ENCODE data around the gene TSPEAR.

Gene TSPEAR

DNA sequence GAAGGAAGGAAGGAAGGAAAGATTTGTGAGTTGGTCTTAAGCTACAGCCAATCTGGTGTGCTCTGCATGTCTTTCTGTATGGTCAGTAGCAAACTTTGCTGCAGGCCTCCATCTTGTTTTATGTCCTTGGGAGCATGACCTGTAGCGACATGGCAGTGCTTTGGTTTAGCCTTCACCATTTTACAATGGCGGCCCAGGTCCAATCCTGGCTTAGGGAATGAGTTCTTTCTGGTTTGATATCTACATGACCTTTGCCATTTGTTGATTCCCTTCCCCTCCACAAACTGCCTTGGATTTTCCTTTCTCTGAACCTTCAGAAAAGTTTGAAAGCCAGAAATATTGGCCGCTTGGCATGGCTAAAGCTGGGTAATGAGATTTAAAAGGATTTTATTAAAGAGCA, 30.5 kb upstream of the TSPEAR start:
- in situ Hi-C loops (cut with MboI; ENCODE audit: low sequenced_read_pairs) = no loop called here

DNA sequence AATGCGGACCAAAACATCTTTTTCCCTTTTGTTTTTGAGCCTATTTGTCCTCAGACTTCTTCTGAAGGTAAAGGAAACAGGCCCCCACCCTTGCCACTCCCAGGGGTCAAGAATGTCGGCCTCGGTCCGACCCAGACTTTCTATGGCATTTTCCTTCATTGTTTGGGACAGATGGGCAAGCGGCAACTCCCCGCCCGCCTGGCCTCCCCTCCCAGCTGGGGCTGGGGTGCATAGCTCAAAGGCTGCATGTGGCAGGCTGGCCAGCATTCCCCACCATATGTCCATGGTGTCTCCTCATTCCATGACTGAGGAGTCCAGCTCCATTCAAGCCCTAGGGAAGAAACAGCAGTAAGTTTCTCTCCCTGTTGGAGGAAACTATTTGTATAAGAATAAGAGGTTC, 29.4 kb upstream of the TSPEAR start:
- in situ Hi-C loops (cut with MboI; ENCODE audit: low sequenced_read_pairs) = no loop called here

DNA sequence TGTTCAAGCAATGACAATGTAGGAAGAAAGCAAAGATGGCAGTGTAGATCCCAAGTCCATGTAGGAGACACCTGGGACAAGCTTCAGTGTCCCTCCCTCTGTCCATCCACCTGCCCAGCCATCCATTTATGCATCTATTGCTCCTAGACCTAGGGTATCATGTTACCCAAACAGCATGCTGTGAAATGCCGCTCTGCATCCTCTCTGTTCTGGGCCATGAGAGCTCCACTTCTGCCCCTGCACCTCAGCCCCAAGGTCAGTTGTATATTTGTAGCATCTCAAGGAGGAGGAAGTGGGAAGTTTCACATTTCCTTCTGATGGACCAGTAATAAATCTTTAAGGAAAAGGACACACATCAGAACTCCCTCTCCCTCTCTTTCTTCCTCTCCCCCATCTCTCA, 27.9 kb upstream of the TSPEAR start:
- in situ Hi-C loops (cut with MboI; ENCODE audit: low sequenced_read_pairs) = no loop called here

DNA sequence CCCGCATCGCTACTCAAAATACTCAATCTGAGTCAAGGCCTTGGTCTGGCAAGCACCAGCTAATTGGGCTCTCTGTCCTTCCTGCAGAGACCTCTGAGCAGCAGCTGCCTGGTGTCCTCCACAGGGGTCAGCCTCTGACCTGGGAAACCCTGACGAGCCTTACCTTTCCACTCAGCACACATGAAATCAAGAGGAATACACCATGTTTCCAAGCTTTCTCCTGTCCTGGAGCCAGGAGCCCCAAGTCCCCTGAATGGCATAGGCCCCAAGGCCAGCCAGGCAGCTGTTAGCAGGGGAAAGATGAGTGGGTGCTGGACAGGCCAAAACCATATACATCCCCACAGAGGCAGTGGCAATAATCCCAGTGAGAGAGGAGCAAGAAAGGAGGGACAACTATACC, 27.2 kb upstream of the TSPEAR start:
- in situ Hi-C loops (cut with MboI; ENCODE audit: low sequenced_read_pairs) = no loop called here

DNA sequence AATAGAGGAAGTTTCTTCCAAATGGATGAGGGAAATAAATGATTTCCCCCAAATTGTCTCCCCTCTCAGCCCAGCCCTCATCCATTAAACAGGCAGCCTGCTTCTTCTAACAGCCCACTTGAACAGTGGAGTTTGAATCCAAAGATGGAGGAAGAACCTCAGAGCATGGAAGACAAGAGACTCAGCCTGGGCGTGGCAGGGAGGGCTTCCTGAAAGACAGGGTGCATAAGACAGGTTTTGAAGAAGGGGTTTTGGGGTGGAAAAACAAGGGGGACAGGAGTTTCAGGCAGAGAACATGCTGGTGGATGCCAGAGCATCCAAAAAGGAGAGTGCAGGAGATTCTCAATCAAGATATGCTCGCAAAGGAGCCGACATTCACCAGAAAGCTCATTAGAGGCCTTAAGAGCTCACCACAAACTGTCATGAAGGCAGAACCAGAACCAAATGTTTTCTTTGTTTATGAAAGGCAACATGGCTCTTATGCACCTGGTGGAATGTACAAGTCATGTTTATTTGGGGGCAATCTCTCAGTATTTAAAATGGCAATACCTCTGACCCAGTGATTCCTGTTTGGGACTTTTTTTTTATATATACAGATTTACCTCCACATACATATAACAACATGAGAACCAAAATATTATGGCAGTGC, 26.5 kb upstream of the TSPEAR start:
- in situ Hi-C loops (cut with MboI; ENCODE audit: low sequenced_read_pairs) = no loop called here

DNA sequence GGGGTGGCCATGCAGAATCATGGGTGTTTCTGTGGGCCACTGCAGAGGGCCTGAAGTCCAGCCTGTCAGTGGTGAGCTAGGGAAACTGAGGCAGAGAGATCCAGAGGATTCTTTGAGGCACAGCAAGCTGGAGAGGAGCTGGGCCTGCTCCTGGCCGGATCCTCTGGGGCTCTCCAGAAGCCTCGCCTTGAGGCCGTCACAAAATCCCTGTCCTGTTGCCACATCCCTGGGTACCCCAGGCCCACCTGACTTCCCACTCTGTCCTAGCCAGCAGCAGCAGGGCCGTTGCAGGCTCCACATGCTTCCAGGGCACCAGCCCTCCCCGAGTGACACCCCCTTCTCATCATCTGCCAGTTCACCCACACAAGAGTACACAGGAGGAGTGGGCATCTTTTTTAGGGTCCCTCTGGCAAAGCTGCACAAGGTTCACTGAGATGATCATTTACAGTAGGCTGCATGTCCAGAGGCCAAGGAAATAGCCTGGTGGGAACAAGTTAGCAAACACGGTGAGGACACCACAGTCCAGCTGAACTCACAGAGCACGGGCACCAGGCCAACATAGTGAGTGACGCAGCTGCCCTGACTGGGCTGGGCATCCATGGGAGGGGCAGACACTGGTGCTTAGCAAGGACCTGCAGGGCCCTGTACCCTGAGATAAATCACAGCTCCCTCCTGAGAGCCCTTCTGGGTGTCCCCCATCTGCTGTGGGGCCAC, 25.1 kb upstream of the TSPEAR start:
- in situ Hi-C loops (cut with MboI; ENCODE audit: low sequenced_read_pairs) = no loop called here

DNA sequence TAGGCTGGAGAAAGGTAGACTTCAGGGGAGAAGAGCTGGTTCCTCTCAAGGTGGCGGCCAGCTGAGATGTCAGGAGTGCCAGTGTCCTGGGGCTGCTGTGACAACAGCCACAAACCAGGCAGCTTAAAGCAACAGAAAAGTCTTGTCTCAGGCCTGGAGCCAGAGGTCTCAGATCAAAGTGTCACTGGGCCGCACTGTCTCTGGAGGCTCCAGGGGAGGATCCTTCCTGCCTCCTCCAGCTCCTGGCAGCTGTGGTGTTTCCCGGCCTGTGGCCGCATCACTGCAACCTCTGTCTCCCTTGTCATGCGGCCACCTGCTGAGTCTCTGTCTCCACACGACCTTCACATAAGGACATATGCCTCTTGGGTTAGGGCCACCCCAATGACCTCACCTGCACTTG, 24.4 kb upstream of the TSPEAR start:
- in situ Hi-C loops (cut with MboI; ENCODE audit: low sequenced_read_pairs) = no loop called here

DNA sequence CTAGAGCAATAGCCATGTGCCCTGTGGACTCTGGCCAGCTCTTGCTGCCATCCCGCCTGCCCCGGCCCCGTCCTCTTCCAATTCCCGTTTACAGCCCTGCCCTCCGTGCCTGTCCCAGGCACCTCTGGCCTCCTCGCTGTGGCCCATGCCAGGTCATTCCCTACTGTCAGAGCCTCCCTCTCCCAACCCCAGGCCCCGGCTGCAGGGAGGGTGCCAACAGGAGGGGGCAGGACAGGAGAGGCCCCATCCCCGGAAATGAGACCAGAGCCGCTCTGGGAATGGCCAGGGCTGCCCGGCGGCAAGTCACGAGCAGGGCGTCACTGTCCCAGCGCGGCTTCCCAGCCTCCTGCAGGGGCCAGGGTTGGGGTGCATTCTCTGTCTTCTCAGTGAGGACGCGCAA, 23.5 kb upstream of the TSPEAR start:
- in situ Hi-C loops (cut with MboI; ENCODE audit: low sequenced_read_pairs) = no loop called here

DNA sequence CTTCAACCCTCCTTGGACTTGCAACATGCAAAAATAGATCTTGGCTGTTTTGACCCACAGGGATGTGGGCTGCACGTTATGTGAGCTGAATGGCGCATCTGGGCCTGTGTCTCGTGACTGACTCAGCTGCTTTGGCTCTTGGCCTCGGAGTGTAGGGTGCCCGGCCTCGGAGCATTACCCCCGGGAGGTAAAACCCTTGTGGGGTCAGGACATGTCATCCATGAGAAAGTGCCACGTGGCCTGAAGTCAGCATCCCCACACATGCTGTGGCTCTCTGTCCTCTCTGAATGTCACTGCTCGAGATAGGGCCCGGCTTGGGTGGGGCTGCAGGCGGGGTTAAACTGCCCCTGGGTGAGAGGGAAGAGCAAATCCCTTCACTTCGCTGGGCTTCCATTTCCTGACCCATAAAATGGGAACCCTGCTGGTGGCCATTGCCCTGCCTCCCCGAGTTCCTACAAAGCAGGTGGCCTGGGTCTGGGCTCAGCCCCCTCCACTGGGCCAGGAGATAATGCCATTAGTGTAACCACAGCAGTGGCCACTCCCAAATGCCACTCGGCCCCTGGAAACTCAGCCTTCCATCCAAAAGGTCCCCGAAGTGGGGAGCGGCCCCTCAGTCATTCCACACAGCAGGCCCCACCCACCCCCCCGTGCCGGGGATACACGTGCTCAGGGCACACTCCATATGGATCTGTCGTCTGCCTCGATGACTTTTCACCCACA, 22.8 kb upstream of the TSPEAR start:
- in situ Hi-C loops (cut with MboI; ENCODE audit: low sequenced_read_pairs) = no loop called here

DNA sequence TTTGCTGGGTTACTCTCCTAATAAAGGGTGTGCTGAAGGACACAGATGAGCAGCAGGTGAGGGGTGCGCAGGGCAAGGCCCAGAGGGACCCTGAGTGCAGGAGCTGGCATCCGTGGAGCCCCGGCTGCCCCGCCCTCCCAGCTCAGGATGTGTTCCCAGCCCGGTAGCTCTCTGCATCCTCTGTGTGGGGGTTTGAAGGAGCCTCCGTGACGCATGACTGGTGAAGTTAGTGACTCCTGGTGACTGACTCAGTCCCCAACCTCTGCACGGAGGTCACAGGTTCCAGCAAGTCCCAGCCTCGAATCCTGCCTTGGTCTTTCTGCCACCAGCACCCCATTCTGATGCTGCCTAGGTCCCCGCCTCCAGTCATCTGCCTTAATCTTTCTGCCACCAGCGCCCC, 21.6 kb upstream of the TSPEAR start:
- in situ Hi-C loops (cut with MboI; ENCODE audit: low sequenced_read_pairs) = no loop called here

DNA sequence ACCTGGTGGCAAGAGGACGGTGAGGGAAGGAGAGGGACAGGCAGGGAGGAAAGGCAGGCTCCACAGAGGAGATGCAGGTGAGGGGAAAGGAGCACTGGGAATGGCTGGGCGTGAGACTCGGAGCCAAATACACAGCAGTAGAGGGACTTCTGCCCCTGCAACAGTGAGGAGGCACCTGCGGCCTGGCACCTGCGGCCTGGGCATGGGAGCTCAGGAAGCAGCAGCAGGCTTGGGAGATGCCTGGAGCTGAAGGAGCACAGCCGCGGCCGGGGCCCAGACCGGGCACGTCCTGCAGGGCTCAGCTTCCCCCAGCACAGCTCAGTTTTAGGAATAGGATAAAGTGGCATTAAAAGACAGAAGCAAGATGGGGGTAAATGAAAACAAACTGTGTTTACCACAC, 20.9 kb upstream of the TSPEAR start:
- in situ Hi-C loops (cut with MboI; ENCODE audit: low sequenced_read_pairs) = no loop called here

DNA sequence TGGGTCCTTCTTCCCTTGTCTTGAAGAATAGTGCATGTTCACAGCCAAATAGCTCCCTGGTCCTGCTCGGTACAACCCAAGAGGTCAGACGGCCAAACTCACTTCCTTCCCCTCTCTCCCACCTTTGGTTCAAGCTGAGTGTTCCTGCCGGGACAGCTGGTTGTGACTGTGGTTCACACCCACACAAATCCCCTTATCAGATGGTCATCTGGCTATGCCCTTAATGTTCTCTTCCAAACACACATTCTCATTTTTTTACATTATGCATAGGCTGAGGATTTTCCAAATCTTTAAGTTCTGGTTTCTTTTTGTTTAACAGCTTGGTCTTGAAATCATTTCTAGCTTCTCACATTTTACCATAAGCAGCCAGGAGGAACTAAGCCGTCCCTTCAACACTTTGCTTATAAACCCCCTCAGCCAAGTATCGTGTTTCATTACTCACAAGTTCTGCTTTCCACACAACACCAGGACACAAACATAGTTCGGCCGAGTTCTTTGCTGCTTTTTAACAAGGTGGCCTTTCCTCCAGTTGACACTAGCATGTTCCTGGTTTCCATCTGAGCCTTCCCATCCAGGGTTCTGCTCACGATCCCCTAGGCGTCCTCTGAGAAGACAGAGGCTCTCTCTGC, 19.7 kb upstream of the TSPEAR start:
- in situ Hi-C loops (cut with MboI; ENCODE audit: low sequenced_read_pairs) = no loop called here

DNA sequence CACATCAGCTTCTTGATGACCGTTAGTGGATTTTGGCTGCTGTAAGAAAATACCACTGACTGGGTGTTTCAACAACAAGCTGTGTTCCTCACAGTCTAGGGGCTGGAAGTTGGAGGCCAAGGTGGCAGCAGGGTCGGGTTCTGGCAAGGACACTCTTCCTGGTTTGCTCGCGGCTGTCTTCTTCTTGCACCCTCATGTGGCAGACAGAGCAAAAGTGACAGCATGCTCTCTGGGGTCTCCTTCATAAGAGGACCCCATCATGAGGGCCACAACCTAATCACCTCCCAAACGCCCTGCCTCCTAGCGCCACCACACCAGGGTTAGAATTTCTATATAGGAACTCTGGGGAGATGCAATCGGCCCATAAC, 18.6 kb upstream of the TSPEAR start:
- in situ Hi-C loops (cut with MboI; ENCODE audit: low sequenced_read_pairs) = no loop called here

DNA sequence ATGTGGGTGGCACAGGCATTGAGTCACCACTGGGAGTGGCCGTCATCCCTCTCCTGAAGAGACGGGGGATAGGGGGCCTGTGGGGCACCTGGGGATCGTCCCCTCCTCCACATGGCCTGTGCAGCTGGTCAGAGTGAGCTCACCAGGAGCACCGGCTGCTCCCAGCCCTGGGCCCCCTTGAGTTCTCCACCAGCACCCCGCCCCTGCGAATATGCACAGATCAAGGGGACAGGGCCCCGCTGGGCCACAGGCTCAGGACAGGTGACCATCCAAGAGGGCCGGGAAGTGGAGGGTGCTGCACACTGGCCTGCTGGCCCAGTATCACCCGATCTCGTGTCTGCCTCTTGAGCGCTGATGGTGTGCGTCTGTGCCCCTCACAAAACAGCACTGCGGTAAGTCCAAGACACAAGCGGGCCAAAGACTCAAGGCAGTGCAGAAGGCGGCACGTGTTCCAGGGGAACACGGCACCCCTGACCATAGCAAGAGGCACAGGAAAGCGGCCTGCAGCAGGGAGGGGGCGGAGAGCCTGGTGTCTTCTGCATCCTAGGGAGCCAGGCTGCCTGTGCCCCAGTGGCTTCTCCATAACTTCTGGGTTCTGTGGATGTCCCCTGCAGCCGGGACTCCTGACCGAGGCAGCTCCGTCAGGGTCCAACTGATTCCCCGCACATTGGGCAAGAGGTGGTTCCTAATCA, 18.1 kb upstream of the TSPEAR start:
- in situ Hi-C loops (cut with MboI; ENCODE audit: low sequenced_read_pairs) = no loop called here

DNA sequence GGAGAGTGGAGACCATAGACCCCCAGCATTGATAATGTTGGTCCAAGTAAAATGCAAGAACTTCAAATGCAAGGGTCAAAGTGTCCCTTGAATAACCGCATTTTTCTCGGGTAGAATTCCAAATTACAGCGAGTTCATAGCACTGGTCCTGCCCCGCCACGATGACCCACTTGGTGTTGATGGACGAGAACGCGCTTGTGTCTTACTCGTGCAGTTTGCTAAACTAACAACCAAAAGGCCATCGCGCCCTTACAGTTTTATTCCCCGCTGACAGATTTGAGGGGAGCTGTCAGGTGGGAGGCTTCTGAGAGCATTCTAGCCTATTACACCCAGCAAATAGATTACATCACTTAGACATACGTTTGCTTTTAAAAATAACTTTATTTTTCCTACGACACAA, 17.3 kb upstream of the TSPEAR start:
- in situ Hi-C loops (cut with MboI; ENCODE audit: low sequenced_read_pairs) = no loop called here

DNA sequence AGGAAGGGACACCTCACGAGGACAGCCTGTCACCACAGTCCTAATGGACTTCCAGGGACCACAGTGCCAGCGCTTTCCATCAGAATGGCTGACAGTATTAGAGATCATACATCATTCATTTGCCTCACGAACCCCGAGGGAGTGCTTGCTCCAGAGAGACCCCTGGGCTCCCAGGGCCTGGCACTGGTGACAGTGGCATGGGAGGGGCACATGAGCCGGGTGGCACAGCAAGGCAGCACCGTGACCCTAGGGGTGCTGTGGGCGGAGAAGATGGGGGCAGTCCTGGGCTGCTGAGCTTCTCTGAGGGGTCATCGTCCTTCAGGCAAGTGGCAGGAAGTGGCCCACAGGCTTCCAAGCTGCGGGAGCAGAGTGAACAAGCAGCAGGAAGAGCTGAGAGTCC, 16.4 kb upstream of the TSPEAR start:
- in situ Hi-C loops (cut with MboI; ENCODE audit: low sequenced_read_pairs) = no loop called here

DNA sequence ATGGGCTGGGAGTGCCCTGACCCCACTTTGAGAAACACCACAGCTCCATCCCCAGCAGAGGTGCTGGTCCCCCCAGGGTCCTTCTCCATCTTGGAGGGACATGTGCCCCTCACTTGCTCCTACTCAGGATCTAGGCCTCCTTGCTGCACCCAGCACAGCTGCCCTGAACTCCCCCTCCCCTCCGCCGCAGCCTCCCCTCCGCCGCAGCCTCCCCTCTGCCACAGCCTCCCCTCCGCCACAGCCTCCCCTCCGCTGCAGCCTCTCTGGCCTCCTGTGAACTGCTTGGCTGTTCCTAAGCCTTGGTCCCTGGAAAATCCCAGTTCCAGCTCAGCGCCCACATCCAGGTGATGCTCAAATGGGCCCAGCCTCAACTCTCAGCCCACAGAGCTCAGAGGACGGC, 15.9 kb upstream of the TSPEAR start:
- in situ Hi-C loops (cut with MboI; ENCODE audit: low sequenced_read_pairs) = no loop called here

DNA sequence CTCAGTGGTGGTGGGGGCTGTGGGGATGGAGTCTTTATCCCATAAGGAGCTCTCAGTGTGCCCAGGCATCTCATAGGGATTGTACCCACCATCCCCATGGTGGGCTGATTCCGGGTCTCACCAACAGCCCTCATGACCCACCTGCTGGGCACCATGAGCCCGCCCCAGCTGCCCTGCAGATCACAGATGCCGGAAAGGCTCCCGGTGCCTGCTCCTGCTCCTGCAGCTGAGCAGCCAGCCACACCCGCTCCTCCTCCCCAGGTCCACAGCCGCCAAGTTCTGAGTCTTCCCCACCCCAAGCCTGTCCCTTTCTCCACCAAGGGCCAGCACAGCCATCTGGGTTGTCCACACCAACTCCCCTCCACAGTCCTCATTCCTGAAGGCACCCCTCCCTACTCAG, 15.5 kb upstream of the TSPEAR start:
- in situ Hi-C loops (cut with MboI; ENCODE audit: low sequenced_read_pairs) = no loop called here

DNA sequence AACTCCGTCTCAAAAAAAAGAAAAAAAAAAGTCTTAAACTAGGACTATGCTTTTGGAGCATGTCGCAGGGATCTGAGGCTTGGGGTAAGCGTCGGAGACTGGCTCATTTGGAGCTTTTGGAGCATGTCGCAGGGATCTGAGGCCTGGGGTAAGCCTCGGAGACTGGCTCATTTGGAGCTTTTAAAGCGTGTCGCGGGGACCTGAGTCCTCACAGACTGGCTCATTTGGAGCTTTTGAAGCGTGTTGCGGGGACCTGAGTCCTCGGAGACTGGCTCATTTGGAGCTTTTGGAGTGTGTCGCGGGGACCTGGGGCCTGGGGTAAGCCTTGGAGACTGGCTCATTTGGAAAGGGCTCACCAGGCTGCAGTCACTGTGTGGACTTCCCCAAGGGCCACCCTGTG, 13.6 kb upstream of the TSPEAR start:
- in situ Hi-C loops (cut with MboI; ENCODE audit: low sequenced_read_pairs) = no loop called here

DNA sequence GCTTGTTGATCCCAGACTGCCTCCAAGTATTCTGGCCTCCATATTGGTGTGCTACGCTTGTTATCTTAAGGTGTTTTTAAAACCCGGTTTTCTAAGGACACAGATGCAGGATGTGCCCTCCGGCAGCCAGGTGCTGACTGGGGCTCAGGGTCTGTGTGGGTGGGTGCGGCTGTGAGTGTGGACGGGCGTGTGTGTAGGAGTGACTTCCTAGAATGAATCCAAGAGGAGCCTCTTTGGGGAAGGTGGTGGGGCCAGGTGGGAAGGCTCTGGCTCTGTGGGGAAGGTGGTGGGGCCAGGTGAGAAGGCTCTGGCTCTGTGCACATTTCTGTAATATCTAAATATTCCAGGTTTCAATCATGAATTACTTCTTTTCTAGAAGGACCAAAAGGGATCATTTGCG, 12.8 kb upstream of the TSPEAR start:
- in situ Hi-C loops (cut with MboI; ENCODE audit: low sequenced_read_pairs) = no loop called here
